HEK293 (cell line): ENCODE measurements around the gene SPINT2.
A peak's percentile ranks its signal among the peaks of the same experiment; 100 is the strongest.

Experiments
- GFI1B ChIP-seq: fragments of 450-650 bp; formaldehyde crosslinking; IDR thresholded peaks from 2 replicates; pipeline ENCODE4 v1.5.1; 2016; ENCODE audit warnings: missing biosample characterization, missing genetic modification characterization
- HOXA7 ChIP-seq: sonication (generic); formaldehyde crosslinking; IDR thresholded peaks from 2 replicates; pipeline ENCODE4 v1.8.1; 2022; ENCODE audit warnings: missing genetic modification reagents, borderline replicate concordance
- IKZF3 ChIP-seq: fragments of 450-650 bp; IDR thresholded peaks from 2 replicates; pipeline ENCODE4 v1.5.0; 2018; ENCODE audit warnings: missing biosample characterization, mild to moderate bottlenecking, missing genetic modification characterization, moderate library complexity
- KLF16 ChIP-seq: fragments of 450-650 bp; formaldehyde crosslinking; IDR thresholded peaks from 2 replicates; pipeline ENCODE4 v1.5.1; 2017; ENCODE audit warnings: missing biosample characterization, missing genetic modification characterization
- KLF7 ChIP-seq: fragments of 450-650 bp; formaldehyde crosslinking; IDR thresholded peaks from 2 replicates; pipeline ENCODE4 v1.5.1; 2016; ENCODE audit warnings: missing biosample characterization, missing genetic modification characterization, borderline replicate concordance
- KLF8 ChIP-seq: fragments of 450-650 bp; formaldehyde crosslinking; IDR thresholded peaks from 2 replicates; pipeline ENCODE4 v1.5.1; 2016; ENCODE audit warnings: missing biosample characterization, missing genetic modification characterization
- OVOL3 ChIP-seq: fragments of 450-650 bp; formaldehyde crosslinking; IDR thresholded peaks from 2 replicates; pipeline ENCODE4 v1.5.1; 2016; ENCODE audit warnings: missing biosample characterization, missing genetic modification characterization
- ZNF138 ChIP-seq: fragments of 450-650 bp; formaldehyde crosslinking; IDR thresholded peaks from 2 replicates; pipeline ENCODE4 v1.5.1; 2016; ENCODE audit warnings: missing biosample characterization, missing genetic modification characterization, borderline replicate concordance
- ZNF19 ChIP-seq: fragments of 450-650 bp; formaldehyde crosslinking; IDR thresholded peaks from 2 replicates; pipeline ENCODE4; 2016; ENCODE audit warnings: missing biosample characterization, missing genetic modification characterization, low read depth
- ZNF2 ChIP-seq: fragments of 450-650 bp; formaldehyde crosslinking; IDR thresholded peaks from 2 replicates; pipeline ENCODE4 v1.5.1; 2016; ENCODE audit warnings: missing biosample characterization, missing genetic modification characterization
- ZNF302 ChIP-seq: fragments of 450-650 bp; formaldehyde crosslinking; IDR thresholded peaks from 2 replicates; pipeline ENCODE4 v1.5.1; 2016; ENCODE audit warnings: missing biosample characterization, missing genetic modification characterization, low read depth
- ZNF391 ChIP-seq: fragments of 450-650 bp; formaldehyde crosslinking; IDR thresholded peaks from 2 replicates; pipeline ENCODE4 v1.5.1; 2016; ENCODE audit warnings: low read depth, missing biosample characterization, missing genetic modification characterization, borderline replicate concordance
- ZNF394 ChIP-seq: fragments of 450-650 bp; formaldehyde crosslinking; IDR thresholded peaks from 2 replicates; pipeline ENCODE4 v1.5.1; 2016; ENCODE audit warnings: missing biosample characterization, missing genetic modification characterization, mild to moderate bottlenecking, moderate library complexity, borderline replicate concordance
- ZNF549 ChIP-seq: fragments of 450-650 bp; IDR thresholded peaks from 2 replicates; pipeline ENCODE4 v1.5.1; 2018; ENCODE audit warnings: missing biosample characterization, missing genetic modification characterization, mild to moderate bottlenecking, inconsistent platforms, moderate library complexity
- ZNF555 ChIP-seq: fragments of 450-650 bp; formaldehyde crosslinking; conservative IDR thresholded peaks from 2 replicates; pipeline ENCODE4 v1.5.1; 2017; ENCODE audit warnings: missing biosample characterization, mild to moderate bottlenecking, missing genetic modification characterization, inconsistent platforms
- ZNF558 ChIP-seq: fragments of 450-650 bp; formaldehyde crosslinking; IDR thresholded peaks from 2 replicates; pipeline ENCODE4 v1.5.1; 2016; ENCODE audit warnings: missing biosample characterization, missing genetic modification characterization
- ZNF585B ChIP-seq: fragments of 450-650 bp; formaldehyde crosslinking; IDR thresholded peaks from 2 replicates; pipeline ENCODE4 v1.5.1; 2016; ENCODE audit warnings: missing biosample characterization, missing genetic modification characterization
- ZNF660 ChIP-seq: fragments of 450-650 bp; IDR thresholded peaks from 2 replicates; pipeline ENCODE4 v1.5.1; 2018; ENCODE audit warnings: missing biosample characterization, mild to moderate bottlenecking, missing genetic modification characterization
- ZNF664 ChIP-seq: fragments of 450-650 bp; formaldehyde crosslinking; IDR thresholded peaks from 2 replicates; pipeline ENCODE4 v1.5.1; 2016; ENCODE audit warnings: missing biosample characterization, missing genetic modification characterization
- ZNF701 ChIP-seq: fragments of 450-650 bp; formaldehyde crosslinking; IDR thresholded peaks from 2 replicates; pipeline ENCODE4 v1.5.1; 2016; ENCODE audit warnings: missing biosample characterization, missing genetic modification characterization
- ZNF768 ChIP-seq: fragments of 450-650 bp; formaldehyde crosslinking; IDR thresholded peaks from 2 replicates; pipeline ENCODE4 v1.5.1; 2018; ENCODE audit warnings: missing biosample characterization, mild to moderate bottlenecking, missing genetic modification characterization
- ZNF791 ChIP-seq: fragments of 450-650 bp; formaldehyde crosslinking; IDR thresholded peaks from 2 replicates; pipeline ENCODE4 v1.5.1; 2016; ENCODE audit warnings: missing biosample characterization, missing genetic modification characterization
- ZSCAN30 ChIP-seq: fragments of 450-650 bp; IDR thresholded peaks from 2 replicates; pipeline ENCODE4 v1.5.1; 2018; ENCODE audit warnings: missing biosample characterization, mild to moderate bottlenecking, missing genetic modification characterization, moderate library complexity
- TF ChIP-seq, protein P1 (sequence below): fragments of 450-650 bp; formaldehyde crosslinking; IDR thresholded peaks from 2 replicates; pipeline ENCODE4 v1.5.1; 2016; ENCODE audit warnings: missing biosample characterization, missing genetic modification characterization
- TF ChIP-seq, protein P2 (sequence below): fragments of 450-650 bp; formaldehyde crosslinking; IDR thresholded peaks from 2 replicates; pipeline ENCODE4 v1.5.1; 2016; ENCODE audit warnings: missing biosample characterization, missing genetic modification characterization, borderline replicate concordance
- TF ChIP-seq, protein P3 (sequence below): fragments of 450-650 bp; formaldehyde crosslinking; optimal IDR thresholded peaks from 2 replicates; pipeline ENCODE3; 2016; ENCODE audit warnings: missing biosample characterization, mild to moderate bottlenecking, missing genetic modification characterization
- TF ChIP-seq, protein P4 (sequence below): fragments of 450-650 bp; formaldehyde crosslinking; IDR thresholded peaks from 2 replicates; pipeline ENCODE4 v1.5.1; 2016; ENCODE audit warnings: missing biosample characterization, missing genetic modification characterization
- TF ChIP-seq, protein P5 (sequence below): fragments of 450-650 bp; formaldehyde crosslinking; IDR thresholded peaks from 2 replicates; pipeline ENCODE4 v1.5.1; 2016; ENCODE audit warnings: missing biosample characterization, missing genetic modification characterization
- TF ChIP-seq, protein P6 (sequence below): fragments of 450-650 bp; formaldehyde crosslinking; IDR thresholded peaks from 2 replicates; pipeline ENCODE4 v1.5.1; 2017; ENCODE audit warnings: missing biosample characterization, mild to moderate bottlenecking, missing genetic modification characterization, moderate library complexity

The SPINT2 gene

DNA sequence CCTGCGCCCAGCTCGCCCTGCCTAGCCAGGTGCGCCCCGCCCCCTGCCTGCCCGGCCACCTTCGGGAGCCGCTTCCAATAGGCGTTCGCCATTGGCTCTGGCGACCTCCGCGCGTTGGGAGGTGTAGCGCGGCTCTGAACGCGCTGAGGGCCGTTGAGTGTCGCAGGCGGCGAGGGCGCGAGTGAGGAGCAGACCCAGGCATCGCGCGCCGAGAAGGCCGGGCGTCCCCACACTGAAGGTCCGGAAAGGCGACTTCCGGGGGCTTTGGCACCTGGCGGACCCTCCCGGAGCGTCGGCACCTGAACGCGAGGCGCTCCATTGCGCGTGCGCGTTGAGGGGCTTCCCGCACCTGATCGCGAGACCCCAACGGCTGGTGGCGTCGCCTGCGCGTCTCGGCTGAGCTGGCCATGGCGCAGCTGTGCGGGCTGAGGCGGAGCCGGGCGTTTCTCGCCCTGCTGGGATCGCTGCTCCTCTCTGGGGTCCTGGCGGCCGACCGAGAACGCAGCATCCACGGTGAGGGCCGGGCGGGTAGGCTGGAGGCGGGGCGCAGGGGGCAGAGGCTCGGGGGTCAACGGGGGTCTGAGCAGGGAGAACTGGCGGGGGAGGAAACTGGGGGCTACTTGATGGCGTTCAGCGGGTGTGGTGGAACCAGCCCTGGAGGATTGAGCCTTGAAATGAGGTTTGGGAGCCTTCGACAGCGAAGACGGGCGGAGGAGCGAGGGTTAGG, at the start of gene SPINT2 (continued):
- TF ChIP-seq, protein P1, sequence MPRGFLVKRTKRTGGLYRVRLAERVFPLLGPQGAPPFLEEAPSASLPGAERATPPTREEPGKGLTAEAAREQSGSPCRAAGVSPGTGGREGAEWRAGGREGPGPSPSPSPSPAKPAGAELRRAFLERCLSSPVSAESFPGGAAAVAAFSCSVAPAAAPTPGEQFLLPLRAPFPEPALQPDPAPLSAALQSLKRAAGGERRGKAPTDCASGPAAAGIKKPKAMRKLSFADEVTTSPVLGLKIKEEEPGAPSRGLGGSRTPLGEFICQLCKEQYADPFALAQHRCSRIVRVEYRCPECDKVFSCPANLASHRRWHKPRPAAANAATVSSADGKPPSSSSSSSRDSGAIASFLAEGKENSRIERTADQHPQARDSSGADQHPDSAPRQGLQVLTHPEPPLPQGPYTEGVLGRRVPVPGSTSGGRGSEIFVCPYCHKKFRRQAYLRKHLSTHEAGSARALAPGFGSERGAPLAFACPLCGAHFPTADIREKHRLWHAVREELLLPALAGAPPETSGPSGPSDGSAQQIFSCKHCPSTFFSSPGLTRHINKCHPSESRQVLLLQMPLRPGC (tag by site-specific recombination), result peak; percentile 64; the same call in 1 of the 2 replicates
- TF ChIP-seq ZNF555 (tag by site-specific recombination), result no peak
- peak; percentile 82; the same call in 1 of the 2 replicates for TF ChIP-seq KLF8 (tag by site-specific recombination)
- TF ChIP-seq, protein P2, sequence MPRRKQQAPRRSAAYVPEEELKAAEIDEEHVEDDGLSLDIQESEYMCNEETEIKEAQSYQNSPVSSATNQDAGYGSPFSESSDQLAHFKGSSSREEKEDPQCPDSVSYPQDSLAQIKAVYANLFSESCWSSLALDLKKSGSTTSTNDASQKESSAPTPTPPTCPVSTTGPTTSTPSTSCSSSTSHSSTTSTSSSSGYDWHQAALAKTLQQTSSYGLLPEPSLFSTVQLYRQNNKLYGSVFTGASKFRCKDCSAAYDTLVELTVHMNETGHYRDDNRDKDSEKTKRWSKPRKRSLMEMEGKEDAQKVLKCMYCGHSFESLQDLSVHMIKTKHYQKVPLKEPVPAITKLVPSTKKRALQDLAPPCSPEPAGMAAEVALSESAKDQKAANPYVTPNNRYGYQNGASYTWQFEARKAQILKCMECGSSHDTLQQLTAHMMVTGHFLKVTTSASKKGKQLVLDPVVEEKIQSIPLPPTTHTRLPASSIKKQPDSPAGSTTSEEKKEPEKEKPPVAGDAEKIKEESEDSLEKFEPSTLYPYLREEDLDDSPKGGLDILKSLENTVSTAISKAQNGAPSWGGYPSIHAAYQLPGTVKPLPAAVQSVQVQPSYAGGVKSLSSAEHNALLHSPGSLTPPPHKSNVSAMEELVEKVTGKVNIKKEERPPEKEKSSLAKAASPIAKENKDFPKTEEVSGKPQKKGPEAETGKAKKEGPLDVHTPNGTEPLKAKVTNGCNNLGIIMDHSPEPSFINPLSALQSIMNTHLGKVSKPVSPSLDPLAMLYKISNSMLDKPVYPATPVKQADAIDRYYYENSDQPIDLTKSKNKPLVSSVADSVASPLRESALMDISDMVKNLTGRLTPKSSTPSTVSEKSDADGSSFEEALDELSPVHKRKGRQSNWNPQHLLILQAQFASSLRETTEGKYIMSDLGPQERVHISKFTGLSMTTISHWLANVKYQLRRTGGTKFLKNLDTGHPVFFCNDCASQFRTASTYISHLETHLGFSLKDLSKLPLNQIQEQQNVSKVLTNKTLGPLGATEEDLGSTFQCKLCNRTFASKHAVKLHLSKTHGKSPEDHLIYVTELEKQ (tag by site-specific recombination), result no peak
- no peak; the same call in 1 of the 2 replicates for TF ChIP-seq ZNF768 (tag by site-specific recombination)
- TF ChIP-seq, protein P3, sequence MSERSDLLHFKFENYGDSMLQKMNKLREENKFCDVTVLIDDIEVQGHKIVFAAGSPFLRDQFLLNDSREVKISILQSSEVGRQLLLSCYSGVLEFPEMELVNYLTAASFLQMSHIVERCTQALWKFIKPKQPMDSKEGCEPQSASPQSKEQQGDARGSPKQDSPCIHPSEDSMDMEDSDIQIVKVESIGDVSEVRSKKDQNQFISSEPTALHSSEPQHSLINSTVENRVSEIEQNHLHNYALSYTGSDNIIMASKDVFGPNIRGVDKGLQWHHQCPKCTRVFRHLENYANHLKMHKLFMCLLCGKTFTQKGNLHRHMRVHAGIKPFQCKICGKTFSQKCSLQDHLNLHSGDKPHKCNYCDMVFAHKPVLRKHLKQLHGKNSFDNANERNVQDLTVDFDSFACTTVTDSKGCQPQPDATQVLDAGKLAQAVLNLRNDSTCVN, result peak; percentile 99
- no peak for TF ChIP-seq ZNF302
- no peak for TF ChIP-seq HOXA7 (CRISPR knock-in tag)
- TF ChIP-seq ZNF664, result no peak
- TF ChIP-seq, protein P4, sequence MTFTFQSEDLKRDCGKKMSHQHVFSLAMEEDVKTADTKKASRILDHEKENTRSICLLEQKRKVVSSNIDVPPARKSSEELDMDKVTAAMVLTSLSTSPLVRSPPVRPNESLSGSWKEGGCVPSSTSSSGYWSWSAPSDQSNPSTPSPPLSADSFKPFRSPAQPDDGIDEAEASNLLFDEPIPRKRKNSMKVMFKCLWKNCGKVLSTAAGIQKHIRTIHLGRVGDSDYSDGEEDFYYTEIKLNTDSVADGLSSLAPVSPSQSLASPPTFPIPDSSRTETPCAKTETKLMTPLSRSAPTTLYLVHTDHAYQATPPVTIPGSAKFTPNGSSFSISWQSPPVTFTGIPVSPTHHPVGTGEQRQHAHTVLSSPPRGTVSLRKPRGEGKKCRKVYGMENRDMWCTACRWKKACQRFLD, result no peak
- TF ChIP-seq ZNF138, result no peak
- TF ChIP-seq ZNF19 (tag by site-specific recombination), result no peak
- 0 out of 2 replicates have a peak, but pooled peaks have one; percentile 54 for TF ChIP-seq ZNF660
- TF ChIP-seq, protein P5, sequence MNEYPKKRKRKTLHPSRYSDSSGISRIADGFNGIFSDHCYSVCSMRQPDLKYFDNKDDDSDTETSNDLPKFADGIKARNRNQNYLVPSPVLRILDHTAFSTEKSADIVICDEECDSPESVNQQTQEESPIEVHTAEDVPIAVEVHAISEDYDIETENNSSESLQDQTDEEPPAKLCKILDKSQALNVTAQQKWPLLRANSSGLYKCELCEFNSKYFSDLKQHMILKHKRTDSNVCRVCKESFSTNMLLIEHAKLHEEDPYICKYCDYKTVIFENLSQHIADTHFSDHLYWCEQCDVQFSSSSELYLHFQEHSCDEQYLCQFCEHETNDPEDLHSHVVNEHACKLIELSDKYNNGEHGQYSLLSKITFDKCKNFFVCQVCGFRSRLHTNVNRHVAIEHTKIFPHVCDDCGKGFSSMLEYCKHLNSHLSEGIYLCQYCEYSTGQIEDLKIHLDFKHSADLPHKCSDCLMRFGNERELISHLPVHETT, result no peak
- TF ChIP-seq ZNF394 (tag by site-specific recombination), result no peak; the same call in 1 of the 2 replicates
- TF ChIP-seq ZNF791, result no peak
- TF ChIP-seq, protein P6, sequence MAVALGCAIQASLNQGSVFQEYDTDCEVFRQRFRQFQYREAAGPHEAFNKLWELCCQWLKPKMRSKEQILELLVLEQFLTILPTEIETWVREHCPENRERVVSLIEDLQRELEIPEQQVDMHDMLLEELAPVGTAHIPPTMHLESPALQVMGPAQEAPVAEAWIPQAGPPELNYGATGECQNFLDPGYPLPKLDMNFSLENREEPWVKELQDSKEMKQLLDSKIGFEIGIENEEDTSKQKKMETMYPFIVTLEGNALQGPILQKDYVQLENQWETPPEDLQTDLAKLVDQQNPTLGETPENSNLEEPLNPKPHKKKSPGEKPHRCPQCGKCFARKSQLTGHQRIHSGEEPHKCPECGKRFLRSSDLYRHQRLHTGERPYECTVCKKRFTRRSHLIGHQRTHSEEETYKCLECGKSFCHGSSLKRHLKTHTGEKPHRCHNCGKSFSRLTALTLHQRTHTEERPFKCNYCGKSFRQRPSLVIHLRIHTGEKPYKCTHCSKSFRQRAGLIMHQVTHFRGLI (tag by site-specific recombination), result peak; percentile 76; the same call in 1 of the 2 replicates
- no peak; the same call in 1 of the 2 replicates for TF ChIP-seq KLF7 (tag by site-specific recombination)
- TF ChIP-seq ZNF701 (tag by site-specific recombination), result no peak
- no peak for TF ChIP-seq IKZF3 (tag by site-specific recombination)
- peak; percentile 85 for TF ChIP-seq ZNF2
- peak; percentile 66; the same call in 1 of the 2 replicates for TF ChIP-seq ZNF391 (tag by site-specific recombination)
- TF ChIP-seq KLF16 (tag by site-specific recombination), result peak; percentile 96
- no peak for TF ChIP-seq GFI1B (tag by site-specific recombination)
- TF ChIP-seq OVOL3 (tag by site-specific recombination), result peak; percentile 17; the same call in 1 of the 2 replicates
- TF ChIP-seq ZNF585B (tag by site-specific recombination), result no peak
- peak; percentile 19; the same call in 1 of the 2 replicates for TF ChIP-seq ZSCAN30 (tag by site-specific recombination)
- TF ChIP-seq ZNF549, result no peak
- no peak for TF ChIP-seq ZNF558 (tag by site-specific recombination)
